ENCODE data around the gene SSX2B.
"Not testable (repeated sequence)": the region's sequence is repeated elsewhere in the genome, so short reads cannot be mapped to it uniquely, and the experiment has no call there.

SSX2B gene, protein sequence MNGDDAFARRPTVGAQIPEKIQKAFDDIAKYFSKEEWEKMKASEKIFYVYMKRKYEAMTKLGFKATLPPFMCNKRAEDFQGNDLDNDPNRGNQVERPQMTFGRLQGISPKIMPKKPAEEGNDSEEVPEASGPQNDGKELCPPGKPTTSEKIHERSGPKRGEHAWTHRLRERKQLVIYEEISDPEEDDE

DNA sequence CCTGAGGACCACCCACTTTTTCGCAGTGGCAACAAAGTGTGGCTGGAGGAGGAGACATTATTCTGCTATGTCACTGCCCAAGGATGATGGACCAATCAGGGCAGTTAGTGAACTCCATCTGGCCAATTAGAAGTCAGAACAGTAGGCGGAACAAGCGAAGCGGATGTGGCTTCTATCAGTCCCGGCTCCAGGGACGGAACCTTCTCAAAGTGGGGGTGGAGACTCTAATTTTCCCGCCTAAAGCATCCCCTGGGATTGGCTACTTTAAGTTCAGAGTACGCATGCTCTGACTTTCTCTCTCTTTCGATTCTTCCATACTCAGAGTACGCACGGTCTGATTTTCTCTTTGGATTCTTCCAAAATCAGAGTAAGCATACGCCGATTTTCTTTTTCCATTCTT, at the start of gene SSX2B:
TSS of gene SSX2B (plus strand) at position 301 of the 400 bp plus-strand sequence. CDS start 1,429 bp downstream, outside the sequence.
- DNase-seq (ENCODE audit: extremely low spot score); CTCF ChIA-PET: not testable (repeated sequence)

DNA sequence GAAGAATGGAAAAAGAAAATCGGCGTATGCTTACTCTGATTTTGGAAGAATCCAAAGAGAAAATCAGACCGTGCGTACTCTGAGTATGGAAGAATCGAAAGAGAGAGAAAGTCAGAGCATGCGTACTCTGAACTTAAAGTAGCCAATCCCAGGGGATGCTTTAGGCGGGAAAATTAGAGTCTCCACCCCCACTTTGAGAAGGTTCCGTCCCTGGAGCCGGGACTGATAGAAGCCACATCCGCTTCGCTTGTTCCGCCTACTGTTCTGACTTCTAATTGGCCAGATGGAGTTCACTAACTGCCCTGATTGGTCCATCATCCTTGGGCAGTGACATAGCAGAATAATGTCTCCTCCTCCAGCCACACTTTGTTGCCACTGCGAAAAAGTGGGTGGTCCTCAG, 44.0 kb upstream of the SSX2B start, which contains the start of gene SSX2:
TSS of gene SSX2 (minus strand) at position 101 of the 400 bp plus-strand sequence. CDS start 1,429 bp downstream, outside the sequence.
- CTCF ChIA-PET = not testable (repeated sequence)

More for the DNA sequence above, at the start of gene SSX2B:
- POLR2A ChIA-PET = not testable (repeated sequence)

DNA sequence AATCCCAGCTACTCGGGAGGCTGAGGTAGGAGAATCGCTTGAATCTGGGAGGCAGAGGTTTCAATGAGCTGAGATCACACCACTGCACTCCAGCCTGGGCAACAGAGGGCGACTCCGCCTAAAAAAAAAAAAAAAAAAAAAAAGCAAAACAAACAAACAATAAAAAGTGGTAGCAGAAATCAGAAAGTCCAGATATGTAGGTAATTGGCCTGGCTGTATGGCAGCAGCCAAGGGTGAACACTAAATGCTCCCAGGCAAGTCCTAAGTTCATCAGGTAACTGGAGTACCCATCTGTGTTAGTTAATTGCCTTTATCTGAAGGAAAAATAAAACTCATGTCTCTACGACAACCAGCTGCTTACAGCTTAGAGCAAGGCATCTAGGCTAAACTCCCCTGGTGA, 14.9 kb downstream of the SSX2B start:
- CTCF ChIA-PET; DNase-seq (ENCODE audit: extremely low spot score); POLR2A ChIA-PET: not testable (repeated sequence)

More for the DNA sequence above, 44.0 kb upstream of the SSX2B start, which contains the start of gene SSX2:
- DNase-seq (ENCODE audit: extremely low spot score); POLR2A ChIA-PET: not testable (repeated sequence)

DNA sequence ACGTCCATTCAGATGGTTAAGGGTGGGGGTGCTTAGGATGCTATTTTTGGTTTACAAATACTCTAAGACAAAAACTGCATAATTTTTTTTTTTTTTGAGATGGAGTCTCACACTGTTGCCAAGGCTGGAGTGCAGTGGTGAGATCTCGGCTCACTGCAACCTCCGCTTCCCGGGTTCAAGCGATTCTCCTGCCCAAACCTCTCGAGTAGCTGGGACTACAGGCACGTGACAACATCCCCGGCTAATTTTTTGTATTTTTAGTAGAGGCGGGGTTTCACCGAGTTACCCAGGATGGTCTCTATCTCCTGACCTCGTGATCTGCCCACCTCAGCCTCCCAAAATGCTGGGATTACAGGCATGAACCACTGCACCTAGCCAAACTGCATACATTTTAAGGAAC, 22.5 kb downstream of the SSX2B start:
- CTCF ChIA-PET; DNase-seq (ENCODE audit: extremely low spot score); POLR2A ChIA-PET: not testable (repeated sequence)

DNA sequence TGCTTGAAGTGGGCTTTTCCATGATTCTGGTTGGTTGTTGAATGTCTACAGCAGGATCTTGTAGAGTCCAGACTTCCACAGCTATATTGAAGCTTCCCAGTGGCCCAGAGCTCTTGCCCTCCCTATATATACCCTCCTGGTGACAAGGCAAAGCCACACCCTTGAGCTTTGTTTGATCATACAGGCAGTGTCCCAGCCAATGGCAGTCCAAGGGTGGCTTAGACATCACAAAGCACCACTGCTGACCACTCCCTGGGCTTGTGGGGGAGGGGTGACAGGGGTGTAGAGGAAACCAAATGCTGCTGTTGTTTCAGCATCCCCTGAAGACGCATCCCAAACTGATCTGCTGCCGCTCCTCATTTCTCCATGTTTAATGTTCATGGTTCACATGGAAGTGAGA, 46.3 kb downstream of the SSX2B start, which contains the start of gene SPANXN5:
TSS of gene SPANXN5 (minus strand) at position 101 of the 400 bp plus-strand sequence. CDS start at position 22, 79 bp downstream.
- POLR2A ChIA-PET; DNase-seq (ENCODE audit: extremely low spot score); CTCF ChIA-PET: not testable (repeated sequence)

DNA sequence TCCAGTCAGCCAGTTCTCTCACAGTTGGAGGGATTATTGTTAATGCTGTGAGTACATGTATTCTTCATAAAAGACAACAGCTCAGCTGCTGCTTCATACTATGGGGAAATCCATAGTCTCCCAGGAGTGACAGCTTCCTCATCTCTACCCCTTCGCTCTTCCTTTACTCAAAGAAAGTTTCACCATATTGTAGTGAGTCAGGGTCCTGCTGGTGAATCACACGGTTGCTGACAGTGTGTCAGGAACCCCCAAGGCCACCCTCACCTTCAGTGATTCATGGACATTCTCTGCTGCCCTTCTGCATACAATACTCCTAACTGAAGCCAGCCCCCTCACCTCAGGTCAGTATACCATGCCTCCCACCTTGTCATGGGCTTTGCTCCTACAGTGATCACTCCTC, 53.8 kb downstream of the SSX2B start:
- CTCF ChIA-PET; DNase-seq (ENCODE audit: extremely low spot score); POLR2A ChIA-PET: not testable (repeated sequence)

All from GM10248 (cell line).